Right atrium auricular region (tissue), 2 donors: ENCODE measurements around the gene ARHGEF11. TPM values are rescaled to one million over a fixed set of nuclear protein-coding genes. Genes with fewer than 3 reads are reported as not detected.

ENCODE experiments used
- DNase-seq: peaks from one replicate; pipeline ENCODE4 v3.0.0-alpha.2; 2019; ENCODE audit warnings: low spot score
- H3K27ac ChIP-seq, 2 donors: fragments of 200-600 bp; sonication (generic); 1 replicate in 1 of 2; 2 replicates in 1 of 2; pipeline ENCODE4 v1.5.1; 2016 to 2019
- H3K27me3 ChIP-seq, 2 donors: fragments of 200-600 bp; sonication (generic); one replicate each; pipeline versions ENCODE4 v1.5.1 to v1.6.0; 2017 to 2019
- H3K36me3 ChIP-seq: fragments of 200-600 bp; sonication (generic); one replicate; pipeline ENCODE4 v1.5.1; 2016
- H3K4me1 ChIP-seq, 2 donors: fragments of 200-600 bp; sonication (generic); one replicate each; pipeline versions ENCODE4 v1.5.1 to v1.6.0; 2017 to 2019
- H3K4me3 ChIP-seq, 2 donors: fragments of 200-600 bp; sonication (generic); 1 replicate in 1 of 2; 2 replicates in 1 of 2; pipeline ENCODE4 v1.5.1; 2017 to 2019; ENCODE audit warnings: mild to moderate bottlenecking in 1 of 2, moderate library complexity in 1 of 2
- H3K9me3 ChIP-seq, 2 donors: fragments of 200-600 bp; sonication (generic); one replicate each; pipeline ENCODE4 v1.5.1; 2019
- CTCF ChIP-seq, 2 donors: fragments of 200-600 bp; sonication (generic); IDR thresholded peaks; one replicate each; pipeline ENCODE4 v1.5.1; 2019; ENCODE audit warnings: antibody characterized with exemption in 2 of 2
- total RNA-seq, 2 donors: library from RNA; depleted of rRNA; stranded (reverse); fragments of >200 nt; gene quantifications; one replicate each; pipeline ENCODE4 v1.1.0, GENCODE V29; 2016

The ARHGEF11 gene
- total RNA-seq, 2 donors from 2014 or later, result 26.6 to 33.5 TPM

GRCh38 chr1:157090771-157091170 is 45.2 kb upstream of the ARHGEF11 start:
- Histone ChIP-seq H3K36me3 (no peaks in the 10 kb centered on the region), H3K9me3 (no peaks in the 10 kb centered on the region), H3K27ac (no peak overlapping the region), H3K27me3 (no peaks in the 10 kb centered on the region), H3K4me1 (peaks cover 0 to 16% of the 10 kb centered on the region in 2 donors), H3K4me3 (no peak overlapping the region)
- no peak for DNase-seq
- TF ChIP-seq CTCF (IDR thresholded peaks at IDR 0.05), result no peak

DNA sequence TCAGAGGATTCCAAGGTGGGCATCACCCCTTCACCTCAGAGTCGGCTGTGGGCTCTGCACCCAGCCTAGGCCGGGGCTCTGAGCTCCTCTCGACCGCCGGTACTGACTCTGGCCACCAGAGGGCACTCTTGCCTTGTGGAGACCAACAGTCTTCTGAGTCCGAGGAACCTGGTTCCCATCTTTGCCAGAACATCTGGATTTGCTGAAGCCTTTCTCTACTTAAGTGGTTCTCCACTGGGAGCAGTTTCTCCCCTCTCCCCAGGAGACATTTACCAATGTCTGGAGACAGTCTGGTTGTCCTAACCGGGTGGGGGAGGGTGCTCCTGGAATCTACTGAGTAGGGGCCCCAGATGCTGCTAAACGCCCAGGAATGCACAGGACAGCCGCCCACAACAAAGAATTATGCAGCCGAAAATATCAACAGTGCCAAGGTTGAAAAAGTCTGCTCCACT is 44.7 kb upstream of the ARHGEF11 start:
- TF ChIP-seq CTCF (IDR thresholded peaks at IDR 0.05), result peak; percentile 87 to 96
- no peaks in the 10 kb centered on the region for H3K9me3 ChIP-seq
- H3K27me3 ChIP-seq, result no peaks in the 10 kb centered on the region
- H3K36me3 ChIP-seq, result no peaks in the 10 kb centered on the region
- DNase-seq, result peak; percentile 86
- H3K4me3 ChIP-seq, result no peak overlapping the region
- peaks cover 0 to 16% of the 10 kb centered on the region in 2 donors for H3K4me1 ChIP-seq
- no peak overlapping the region for H3K27ac ChIP-seq

GRCh38 chr1:157089789-157090188 is 44.2 kb upstream of the ARHGEF11 start:
- Histone ChIP-seq H3K36me3 (no peaks in the 10 kb centered on the region), H3K4me1 (peaks cover 0 to 16% of the 10 kb centered on the region in 2 donors), H3K27me3 (no peaks in the 10 kb centered on the region), H3K4me3 (no peak overlapping the region), H3K27ac (no peak overlapping the region), H3K9me3 (no peaks in the 10 kb centered on the region)
- TF ChIP-seq CTCF (IDR thresholded peaks at IDR 0.05), result no peak
- DNase-seq, result no peak

- H3K36me3 ChIP-seq, result no peaks in the 10 kb centered on the region
- no peak for TF ChIP-seq CTCF (IDR thresholded peaks at IDR 0.05)
- H3K4me3 ChIP-seq, result no peak overlapping the region
- H3K27me3 ChIP-seq, result no peaks in the 10 kb centered on the region
- H3K27ac ChIP-seq, result no peak overlapping the region
- no peaks in the 10 kb centered on the region for H3K9me3 ChIP-seq
- peaks cover 0 to 16% of the 10 kb centered on the region in 2 donors for H3K4me1 ChIP-seq
- DNase-seq, result no peak
These were observed 43.1 kb upstream of the ARHGEF11 start for GRCh38 chr1:157088607-157089006.

GRCh38 chr1:157087030-157087429 is 41.5 kb upstream of the ARHGEF11 start:
- Histone ChIP-seq H3K27me3 (no peaks in the 10 kb centered on the region), H3K36me3 (no peaks in the 10 kb centered on the region), H3K27ac (no peak overlapping the region), H3K9me3 (no peaks in the 10 kb centered on the region), H3K4me1 (peaks cover 0 to 6% of the 10 kb centered on the region in 2 donors), H3K4me3 (no peak overlapping the region)
- no peak for TF ChIP-seq CTCF (IDR thresholded peaks at IDR 0.05)
- peak; percentile 11 for DNase-seq

GRCh38 chr1:157086299-157086698 is 40.8 kb upstream of the ARHGEF11 start:
- DNase-seq, result no peak
- H3K9me3 ChIP-seq, result no peaks in the 10 kb centered on the region
- no peak for TF ChIP-seq CTCF (IDR thresholded peaks at IDR 0.05)
- no peaks in the 10 kb centered on the region for H3K36me3 ChIP-seq
- peaks cover 0 to 6% of the 10 kb centered on the region in 2 donors for H3K4me1 ChIP-seq
- no peak overlapping the region for H3K27ac ChIP-seq
- no peak overlapping the region for H3K4me3 ChIP-seq
- no peaks in the 10 kb centered on the region for H3K27me3 ChIP-seq
